AG09309 (cell line): ENCODE results near the gene DAB2IP.

Experiments
- DNase-seq: peaks from one replicate; pipeline ENCODE4 v3.0.0-alpha.2; 2010; ENCODE audit warnings: low read depth
- H3K4me3 ChIP-seq: 2 replicates; pipeline ENCODE4 v1.5.1; 2011; ENCODE audit warnings: mild to moderate bottlenecking, low read depth, low read length, moderate library complexity; ENCODE audit not compliant: control insufficient read depth
- TF ChIP-seq, protein P1 (sequence below): IDR thresholded peaks from 2 replicates; pipeline ENCODE4 v1.5.1; 2011; ENCODE audit warnings: mild to moderate bottlenecking, low read depth, low read length, inconsistent platforms; ENCODE audit not compliant: insufficient read depth, control insufficient read depth; ENCODE audit errors: missing control alignments

The DAB2IP gene

DNA sequence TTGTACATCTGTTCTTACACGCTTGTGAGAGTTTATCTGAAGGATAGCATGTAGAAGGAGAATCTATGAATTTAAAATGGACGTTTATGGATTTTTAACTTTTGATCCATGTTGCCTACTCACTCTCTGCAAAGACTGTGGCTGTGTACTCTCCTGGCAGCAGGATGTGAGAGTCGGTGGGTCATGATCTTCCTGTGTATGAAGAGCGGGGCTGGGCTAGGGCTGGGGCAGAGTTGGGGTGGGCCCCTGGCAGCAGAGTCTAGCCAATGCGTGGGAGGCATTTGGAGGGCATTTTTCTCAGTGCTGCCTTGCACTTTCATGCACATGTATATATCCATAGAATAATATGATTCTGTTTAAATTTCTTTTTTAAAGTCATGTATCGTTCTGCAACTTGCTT is 24.0 kb upstream of the DAB2IP start:
- H3K4me3 ChIP-seq, result no peak overlapping the region
- no peak for DNase-seq
- TF ChIP-seq, protein P1, sequence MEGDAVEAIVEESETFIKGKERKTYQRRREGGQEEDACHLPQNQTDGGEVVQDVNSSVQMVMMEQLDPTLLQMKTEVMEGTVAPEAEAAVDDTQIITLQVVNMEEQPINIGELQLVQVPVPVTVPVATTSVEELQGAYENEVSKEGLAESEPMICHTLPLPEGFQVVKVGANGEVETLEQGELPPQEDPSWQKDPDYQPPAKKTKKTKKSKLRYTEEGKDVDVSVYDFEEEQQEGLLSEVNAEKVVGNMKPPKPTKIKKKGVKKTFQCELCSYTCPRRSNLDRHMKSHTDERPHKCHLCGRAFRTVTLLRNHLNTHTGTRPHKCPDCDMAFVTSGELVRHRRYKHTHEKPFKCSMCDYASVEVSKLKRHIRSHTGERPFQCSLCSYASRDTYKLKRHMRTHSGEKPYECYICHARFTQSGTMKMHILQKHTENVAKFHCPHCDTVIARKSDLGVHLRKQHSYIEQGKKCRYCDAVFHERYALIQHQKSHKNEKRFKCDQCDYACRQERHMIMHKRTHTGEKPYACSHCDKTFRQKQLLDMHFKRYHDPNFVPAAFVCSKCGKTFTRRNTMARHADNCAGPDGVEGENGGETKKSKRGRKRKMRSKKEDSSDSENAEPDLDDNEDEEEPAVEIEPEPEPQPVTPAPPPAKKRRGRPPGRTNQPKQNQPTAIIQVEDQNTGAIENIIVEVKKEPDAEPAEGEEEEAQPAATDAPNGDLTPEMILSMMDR, result no peak

DNA sequence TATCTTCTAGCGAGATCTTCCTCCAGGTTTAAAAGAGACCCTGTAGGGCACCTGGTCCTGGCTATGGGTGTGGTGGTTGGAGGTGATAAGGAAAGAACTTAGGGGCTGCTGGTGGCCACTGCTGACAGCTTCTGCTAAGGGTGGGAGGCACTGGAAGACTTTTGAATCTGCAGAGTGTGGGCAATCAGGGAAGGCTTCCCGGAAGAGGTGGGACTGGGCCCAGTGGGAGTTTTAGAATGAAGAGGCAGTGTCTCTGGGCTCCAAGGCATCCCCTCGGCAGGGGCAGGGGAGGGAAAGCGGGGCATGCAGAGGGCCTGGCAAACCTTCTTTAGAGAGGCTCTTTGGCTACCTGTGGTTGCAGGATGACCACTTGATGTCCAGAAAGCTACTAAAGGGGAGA is 23.0 kb upstream of the DAB2IP start:
- DNase-seq, result no peak
- no peak overlapping the region for H3K4me3 ChIP-seq
- TF ChIP-seq, protein P1, result no peak

DNA sequence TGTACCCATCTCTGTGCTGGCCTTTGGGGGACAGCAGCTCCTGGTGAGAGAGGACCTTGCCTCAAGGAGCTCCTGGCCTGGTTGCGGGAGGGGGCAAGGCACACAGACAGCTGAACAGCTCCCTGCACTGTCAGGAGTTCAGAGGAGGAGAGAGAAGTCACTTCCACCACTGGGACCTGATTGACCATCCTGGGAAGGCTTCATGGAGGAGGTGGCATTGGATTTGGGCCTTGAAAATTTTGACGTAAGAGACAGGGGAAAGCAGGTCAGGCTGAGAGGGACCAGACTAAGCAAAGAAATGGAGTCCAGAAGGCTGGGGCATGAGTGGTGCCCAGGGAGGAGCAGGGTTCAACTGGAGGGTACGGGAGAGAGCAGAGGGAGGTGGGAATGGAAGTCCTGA is 20.3 kb upstream of the DAB2IP start:
- H3K4me3 ChIP-seq, result no peak overlapping the region
- DNase-seq, result no peak
- TF ChIP-seq, protein P1, result no peak

DNA sequence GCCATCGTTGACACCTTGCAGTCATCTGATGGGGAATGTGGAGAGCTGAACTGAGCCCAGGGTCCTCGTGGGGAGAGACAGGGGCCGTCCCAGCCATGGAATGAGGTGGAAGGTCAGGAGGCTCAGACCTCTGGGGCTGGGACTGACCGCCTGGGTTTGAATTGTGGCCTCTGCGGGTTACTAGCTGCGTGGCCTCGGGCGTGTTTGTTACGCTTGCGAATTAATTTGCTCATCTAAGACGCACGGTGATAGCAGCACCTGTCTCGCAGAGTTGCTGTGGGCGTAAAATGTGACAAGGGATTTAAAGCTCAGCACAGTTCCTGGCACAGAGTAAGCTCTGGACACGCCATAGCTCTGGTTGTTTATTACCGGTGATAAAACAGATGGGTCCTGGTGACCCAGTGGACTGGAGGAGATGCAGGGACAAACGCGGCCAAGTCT is 19.4 kb upstream of the DAB2IP start:
- no peak overlapping the region for H3K4me3 ChIP-seq
- no peak for DNase-seq
- TF ChIP-seq, protein P1, result no peak

DNA sequence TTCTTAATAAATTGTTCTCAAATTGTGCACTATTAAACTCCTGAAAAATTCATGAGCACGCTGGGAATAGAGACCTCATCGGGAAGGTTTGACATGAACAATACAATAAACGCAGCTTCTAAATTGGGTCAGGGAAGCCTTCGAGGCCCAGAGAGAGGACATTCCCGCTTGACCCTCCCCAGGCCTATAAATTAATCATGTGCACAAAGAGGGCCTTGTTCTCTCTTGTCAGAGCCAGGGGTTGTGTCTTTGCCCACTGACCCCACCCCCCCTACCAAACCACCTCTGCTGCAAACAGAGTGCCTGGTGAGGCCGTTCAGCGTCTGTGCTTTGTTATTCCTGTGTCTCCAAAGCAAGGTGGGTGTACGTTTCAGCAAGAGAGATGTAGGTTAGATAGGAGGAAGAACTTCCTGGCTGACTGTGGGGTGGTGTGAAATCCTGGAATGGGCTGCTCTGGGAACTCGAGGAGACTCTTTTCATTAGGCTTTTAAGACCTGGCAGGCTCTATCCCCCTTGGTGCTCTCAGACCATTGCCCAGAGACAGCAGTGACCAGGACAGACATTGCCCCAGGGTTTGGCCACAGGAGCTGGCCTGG is 18.2 kb upstream of the DAB2IP start:
- no peak overlapping the region for H3K4me3 ChIP-seq
- TF ChIP-seq, protein P1, result no peak
- DNase-seq, result no peak

DNA sequence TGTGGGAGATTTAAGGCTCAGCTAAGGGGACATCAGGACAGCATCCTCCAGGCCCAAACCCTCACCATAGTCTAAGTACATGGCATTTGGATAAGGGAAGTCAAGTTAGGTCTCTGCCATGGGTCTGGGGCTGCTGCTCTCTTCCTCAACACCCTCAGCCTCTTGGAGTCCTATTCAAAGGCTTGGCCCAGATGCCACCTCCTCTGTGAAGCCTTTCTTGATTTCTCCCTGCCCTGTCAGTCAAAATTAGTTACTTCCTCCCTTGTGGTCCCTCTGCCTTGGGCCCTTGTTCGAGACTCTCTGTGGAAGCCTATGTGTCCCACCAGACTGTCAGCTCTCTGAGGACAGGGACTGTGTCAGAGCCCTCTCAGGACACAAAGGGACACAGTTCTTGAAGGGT is 17.7 kb upstream of the DAB2IP start:
- TF ChIP-seq, protein P1, result no peak

More for the DNA sequence above, 17.7 kb upstream of the DAB2IP start:
- no peak overlapping the region for H3K4me3 ChIP-seq
- no peak for DNase-seq
